CD4-positive, alpha-beta T cell treated with Interleukin-15 for 1 hour (primary cell): ENCODE data around the gene MLIP.

Experiments
- DNase-seq: peaks from one replicate; pipeline ENCODE4 v3.0.0-alpha.2; 2020

The MLIP gene

DNA sequence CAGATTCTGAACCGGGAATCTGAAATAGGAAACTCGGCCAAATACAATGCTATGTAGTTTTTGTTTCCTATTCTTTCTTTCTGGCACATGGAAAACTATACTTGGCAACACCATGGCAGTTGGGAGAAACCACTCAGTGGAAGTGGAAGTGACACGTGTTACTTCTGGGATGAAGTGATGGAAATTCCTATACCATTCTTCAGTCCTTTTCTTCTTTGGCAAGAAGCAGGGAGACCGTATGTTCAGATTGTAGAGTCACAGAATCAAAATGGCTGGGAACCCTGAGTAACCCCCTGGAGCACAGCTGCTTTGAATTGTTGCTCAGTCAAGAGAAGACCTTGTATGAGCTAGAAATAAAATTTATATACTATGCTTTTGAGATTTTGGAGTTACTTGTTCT lies 178.2 kb downstream of the MLIP start:
- DNase-seq = no peak

DNA sequence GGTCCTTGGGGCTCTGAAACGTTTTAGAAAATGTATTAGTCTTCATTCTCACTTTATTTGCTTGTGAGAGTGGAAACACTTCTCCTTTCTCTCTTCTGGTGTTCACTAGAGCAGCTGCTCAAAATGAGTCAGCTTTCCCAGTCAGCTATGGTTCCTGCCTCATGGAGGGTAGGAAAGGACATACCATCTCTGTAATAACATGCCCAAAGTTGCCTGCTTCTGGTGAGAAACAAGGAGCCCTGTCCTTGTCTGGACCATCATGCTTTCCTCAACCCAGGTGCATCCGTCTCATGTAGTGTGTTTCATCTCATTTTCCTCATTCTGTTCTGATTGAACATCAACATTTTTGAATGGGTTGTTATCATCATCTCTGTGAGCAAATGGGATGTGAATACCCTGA lies 179.9 kb downstream of the MLIP start:
- DNase-seq = no peak

DNA sequence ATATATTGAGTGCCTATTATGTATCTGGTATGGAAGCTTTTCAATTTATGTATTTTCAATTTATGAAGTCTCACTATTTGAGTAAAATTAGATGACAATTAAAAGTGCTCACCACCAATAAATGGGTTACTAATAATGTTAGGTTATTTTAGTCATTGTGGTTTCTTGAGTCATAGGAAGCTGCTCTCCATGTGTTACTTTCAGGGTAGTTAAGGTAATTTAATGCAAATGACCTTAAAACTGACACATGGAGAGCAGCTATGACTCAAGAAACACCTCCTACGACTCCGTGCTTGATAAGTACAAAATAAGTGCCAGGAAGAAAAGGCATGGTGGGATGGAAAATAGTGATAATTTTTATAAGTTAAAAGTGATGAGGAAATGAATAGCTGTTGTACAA lies 180.5 kb downstream of the MLIP start:
- no peak for DNase-seq

DNA sequence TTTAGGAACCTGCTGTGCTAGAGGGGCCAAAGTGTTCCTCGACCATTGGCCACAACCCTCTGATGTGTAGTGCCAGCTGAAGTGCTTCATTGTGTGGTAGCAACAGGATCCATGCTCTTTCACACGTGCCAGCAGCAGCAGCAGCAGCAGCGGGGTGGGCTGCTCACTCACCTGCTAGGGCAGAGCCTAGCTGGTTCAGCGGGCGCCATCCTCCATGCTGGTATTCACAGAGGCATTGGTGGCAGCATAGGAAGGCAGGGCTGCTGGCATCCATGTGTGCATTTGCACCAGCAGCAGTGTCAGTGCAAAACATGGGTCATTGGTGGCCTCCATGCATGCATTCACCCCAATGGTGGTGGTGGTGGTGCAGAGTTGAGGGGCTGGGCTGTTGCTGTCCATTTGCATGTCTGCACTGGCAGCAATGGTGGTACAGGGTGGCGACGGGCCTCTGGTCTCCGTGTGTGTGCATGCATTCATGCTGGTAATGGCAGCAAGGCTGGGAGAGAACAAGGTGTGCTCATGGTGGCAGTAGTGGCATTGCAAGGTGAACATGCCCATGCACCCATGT lies 183.8 kb downstream of the MLIP start:
- DNase-seq = no peak

DNA sequence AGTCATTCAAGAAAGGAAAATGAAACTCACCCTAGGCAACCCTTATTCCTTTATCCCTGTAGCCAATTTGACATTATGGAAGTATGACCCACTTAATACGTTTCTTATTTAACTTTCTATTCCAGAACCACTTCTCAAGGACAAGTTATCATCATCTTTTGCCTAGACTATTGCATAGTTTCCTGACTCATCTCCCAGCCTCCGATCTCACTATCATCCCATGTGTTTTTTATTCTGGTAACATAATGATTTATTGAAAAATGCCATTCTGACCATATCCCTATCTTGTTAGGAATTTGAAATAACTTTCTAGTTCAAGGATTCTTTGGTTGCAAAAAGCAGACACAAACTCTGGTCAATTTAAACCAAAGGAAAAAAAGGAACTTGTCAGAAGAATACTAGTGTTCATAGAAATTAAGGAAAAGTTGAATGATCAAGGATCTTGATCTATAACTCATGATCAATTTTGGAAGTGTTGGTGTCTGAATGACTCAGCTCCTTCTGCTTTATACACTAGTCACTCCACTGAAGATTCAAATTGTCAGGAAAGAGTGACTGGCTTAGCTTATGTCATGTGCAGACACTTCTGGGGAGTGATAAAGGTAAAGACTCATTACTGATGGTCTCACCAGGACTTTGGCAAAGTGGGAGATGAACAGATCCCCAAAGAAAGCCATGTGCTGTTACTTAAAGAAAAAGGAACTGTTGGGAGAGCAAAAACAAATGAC lies 188.5 kb downstream of the MLIP start:
- no peak for DNase-seq

DNA sequence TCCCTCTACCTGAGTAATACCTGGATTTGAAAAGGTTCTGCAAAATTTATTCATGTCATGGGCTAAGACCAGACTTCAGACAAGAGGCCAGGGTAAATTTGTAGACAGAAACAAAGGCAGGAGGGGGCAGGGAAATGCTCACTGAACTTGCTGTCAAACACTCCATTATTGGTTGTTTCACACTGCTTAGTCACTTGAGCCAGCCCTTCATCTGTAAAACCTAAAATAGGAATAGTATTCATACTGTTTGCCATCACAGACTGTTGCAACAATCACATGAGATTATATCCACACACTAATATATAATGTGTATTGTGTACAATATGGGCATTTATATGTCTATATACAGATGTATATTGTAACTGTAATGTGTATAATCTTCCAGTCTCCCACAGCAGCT lies 190.5 kb downstream of the MLIP start:
- DNase-seq = no peak

DNA sequence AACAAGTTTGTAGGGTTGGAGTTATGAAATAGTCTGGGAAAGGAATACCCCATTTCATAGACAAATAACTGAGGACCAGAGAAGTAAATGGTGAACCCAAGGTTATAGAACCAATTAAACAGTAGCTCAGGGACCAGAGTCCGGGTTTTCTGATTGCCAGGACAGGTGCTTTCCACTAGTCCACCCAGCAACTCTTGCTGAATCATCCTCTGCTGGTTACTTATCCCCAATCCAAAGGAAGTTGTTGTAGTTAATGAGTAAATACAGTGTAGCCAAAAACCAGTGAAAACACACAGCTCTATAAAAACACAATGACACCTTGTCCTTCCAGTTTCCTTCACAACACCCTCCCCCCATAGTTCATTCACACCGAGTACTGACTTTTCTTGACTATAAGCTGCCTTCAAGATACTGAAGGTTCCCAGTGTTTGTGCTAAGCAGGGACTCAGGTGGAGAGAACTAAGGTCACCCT lies 196.2 kb downstream of the MLIP start:
- no peak for DNase-seq

DNA sequence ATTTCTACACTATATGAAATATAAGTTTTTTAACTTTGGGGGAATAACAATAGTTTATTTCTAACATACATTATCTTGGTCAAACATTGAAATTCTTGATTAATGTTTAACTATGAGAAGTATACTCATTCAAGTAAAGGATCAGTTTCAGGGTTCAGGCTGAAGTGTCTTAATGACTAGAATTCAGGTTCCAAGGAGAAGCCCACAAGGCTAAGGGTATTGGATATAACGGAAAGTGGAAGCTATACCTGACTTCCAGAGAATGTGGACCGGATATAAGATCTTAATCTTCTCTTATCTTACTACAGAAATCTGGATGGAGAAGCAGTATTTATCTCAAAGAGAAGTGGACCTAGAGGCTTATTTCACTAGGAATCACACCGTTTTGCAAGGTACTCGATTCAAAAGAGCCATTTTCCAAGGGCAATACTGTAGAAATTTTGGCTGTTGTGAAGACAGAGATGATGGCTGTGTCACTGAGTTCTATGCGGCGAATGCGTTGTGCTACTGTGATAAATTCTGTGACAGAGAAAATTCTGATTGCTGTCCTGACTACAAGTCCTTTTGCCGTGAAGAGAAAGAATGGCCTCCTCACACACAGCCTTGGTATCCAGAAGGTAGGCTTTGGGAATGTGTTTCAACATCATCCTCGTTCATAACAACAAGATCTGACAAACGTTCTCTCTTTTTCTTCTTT lies 197.2 kb downstream of the MLIP start, which contains the start of gene TINAG:
TINAG (plus strand) TSS at position 153 of the 697 bp plus-strand sequence; CDS start at position 263, 110 bp downstream.
- DNase-seq = no peak

DNA sequence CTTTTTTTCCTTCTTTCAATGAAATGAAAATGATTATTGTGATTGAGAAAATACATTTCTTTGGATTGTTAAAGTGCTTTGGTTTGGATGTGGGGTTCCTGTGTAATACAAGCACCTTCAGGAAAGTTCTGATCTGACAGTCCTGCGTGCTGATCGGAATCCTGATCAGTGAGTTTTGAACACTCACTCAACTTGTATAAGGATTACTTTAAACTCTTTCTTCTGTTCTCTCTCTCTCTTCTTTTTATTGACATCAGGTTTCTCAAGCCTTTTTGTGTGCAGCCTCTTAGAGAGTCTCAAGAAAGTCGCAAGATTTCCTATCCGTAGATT lies 197.7 kb downstream of the MLIP start:
- no peak for DNase-seq

DNA sequence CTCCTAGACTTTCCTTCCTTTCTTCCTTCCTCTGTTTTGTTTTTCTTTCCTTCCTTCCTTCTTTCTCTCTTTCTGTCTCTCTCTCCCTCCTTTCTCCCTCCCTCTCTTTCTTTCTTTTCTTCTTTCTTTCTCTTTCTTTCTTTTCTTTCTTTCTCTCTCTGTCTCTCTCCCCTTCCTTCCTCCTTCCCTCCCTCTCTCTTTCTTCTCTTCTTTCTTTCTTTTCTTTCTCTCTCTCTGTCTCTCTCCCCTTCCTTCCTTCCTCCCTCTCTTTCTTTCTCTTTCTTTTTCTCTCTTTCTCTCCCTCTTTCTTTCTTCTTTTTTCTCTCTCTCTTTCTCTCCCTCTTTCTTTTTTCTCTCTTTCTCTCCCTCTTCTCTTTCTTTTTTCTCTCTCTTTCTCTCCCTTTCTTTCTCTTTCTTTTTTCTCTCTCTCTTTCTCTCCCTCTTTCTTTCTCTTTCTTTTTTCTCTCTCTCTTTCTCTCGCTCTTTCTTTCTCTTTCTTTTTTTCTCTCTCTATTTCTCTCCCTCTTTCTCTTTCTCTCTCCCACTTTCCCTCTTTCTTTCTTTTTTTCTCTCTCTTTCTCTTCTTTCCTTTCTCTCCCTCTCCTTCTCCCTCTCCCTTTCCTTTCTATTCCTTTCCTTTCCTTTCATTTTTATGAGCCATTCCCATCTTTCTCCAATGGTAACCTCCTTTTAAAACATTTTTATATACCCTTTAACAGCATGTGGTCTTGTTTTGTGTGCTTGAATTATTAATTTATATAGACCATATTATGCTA lies 199.3 kb downstream of the MLIP start:
- DNase-seq = no peak

DNA sequence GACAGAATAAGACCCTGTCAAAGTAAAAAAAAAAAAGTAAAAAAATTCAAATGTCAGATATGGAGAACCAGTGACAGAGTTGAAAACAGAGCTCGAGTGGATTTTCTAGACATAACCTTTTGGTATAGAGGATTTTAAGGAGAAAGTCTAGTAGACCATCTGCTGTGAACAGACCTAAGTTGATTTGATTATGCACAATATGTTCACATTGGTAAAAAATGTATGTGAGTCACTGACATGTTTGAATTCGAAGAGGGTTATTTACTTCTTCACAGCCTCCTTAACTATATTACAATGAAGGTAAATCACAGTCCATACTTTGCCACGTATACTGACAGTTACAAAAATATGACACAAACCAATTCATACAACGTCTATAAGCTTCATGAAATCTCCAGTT lies 204.4 kb downstream of the MLIP start:
- no peak for DNase-seq
